Thyroid gland (tissue), 4 donors: ENCODE results near the gene EEFSEC. TPM values are rescaled to one million over a fixed set of nuclear protein-coding genes. Genes with fewer than 3 reads are reported as not detected.

Experiments used
- DNase-seq, 2 donors: peaks; one replicate each; pipeline ENCODE4 v3.0.0-alpha.2; 2019
- H3K27ac ChIP-seq, 3 donors: fragments of 200-600 bp; sonication (generic); 1 replicate in 2 of 3; 2 replicates in 1 of 3; pipeline ENCODE4 v1.5.1; 2016 to 2019; ENCODE audit warnings: mild to moderate bottlenecking in 1 of 3, moderate library complexity in 1 of 3
- H3K27me3 ChIP-seq: fragments of 200-600 bp; sonication (generic); one replicate; pipeline ENCODE4 v1.5.1; 2019
- H3K36me3 ChIP-seq, 2 donors: fragments of 200-600 bp; sonication (generic); one replicate each; pipeline ENCODE4 v1.5.1; 2016 to 2019
- H3K4me1 ChIP-seq, 2 donors: fragments of 200-600 bp; sonication (generic); one replicate each; pipeline ENCODE4 v1.5.1; 2017 to 2019
- H3K4me3 ChIP-seq, 3 donors: fragments of 200-600 bp; sonication (generic); replicated peaks in 1 of 3; 1 replicate in 2 of 3; 2 replicates in 1 of 3; pipeline ENCODE4 v1.5.1; 2016; ENCODE audit warnings: mild to moderate bottlenecking in 1 of 3
- H3K9me3 ChIP-seq: fragments of 200-600 bp; sonication (generic); one replicate; pipeline ENCODE4 v1.5.1; 2017
- CTCF ChIP-seq, 6 experiments: fragments of 200-600 bp in 3 of 6; fragments of 450-650 bp in 3 of 6; sonication (generic) in 3 of 6; IDR thresholded peaks; one replicate each; pipeline ENCODE4 v1.5.1; 2016 to 2019; ENCODE audit warnings: antibody characterized with exemption in 6 of 6, mild to moderate bottlenecking in 2 of 6, inconsistent platforms in 1 of 6, moderate library complexity in 1 of 6
- POLR2A ChIP-seq, 2 donors: fragments of 450-650 bp; IDR thresholded peaks; one replicate each; pipeline ENCODE4 v1.6.1; 2017; ENCODE audit warnings: antibody characterized with exemption in 2 of 2, mild to moderate bottlenecking in 2 of 2, moderate library complexity in 1 of 2
- WGBS, 2 donors: methylation state at CpG; one replicate each; pipeline ENCODE4 v1.1.5; 2017; 5-methylcytosine and 5-hydroxymethylcytosine counted together
- intact Hi-C: fragments of 100-400 bp; cut with DNase I; formaldehyde crosslinking; loops from one replicate; pipeline ENCODE4 v1.15.1; 2023
- total RNA-seq, 4 donors: library from RNA; depleted of rRNA; stranded (reverse); fragments of >200 nt; gene quantifications; one replicate each; pipeline ENCODE4 v1.2.3, GENCODE V29; 2016

Gene EEFSEC
- total RNA-seq, 4 donors from 2014 or later = 13.3 to 26.6 (median 21.7) TPM

GRCh38 chr3:128113817-128114794 is 39.2 kb upstream of the EEFSEC start:
- H3K27ac ChIP-seq = no peak overlapping the region
- 71% methylated on average over 9 of the region's 9 CpGs for WGBS, 2 donors
- peak; percentile 33 to 52 for DNase-seq
- H3K4me1 ChIP-seq = peaks cover 0 to 4% of the 10 kb centered on the region in 2 donors
- no peaks in the 10 kb centered on the region for H3K9me3 ChIP-seq
- no peaks in the 10 kb centered on the region for H3K36me3 ChIP-seq
- intact Hi-C loops = no loop called here
- no peak for TF ChIP-seq POLR2A (IDR thresholded peaks at IDR 0.05)
- TF ChIP-seq CTCF (IDR thresholded peaks at IDR 0.05) = no peak
- no peak overlapping the region for H3K4me3 ChIP-seq
- no peaks in the 10 kb centered on the region for H3K27me3 ChIP-seq

- intact Hi-C loops = no loop called here
- no peaks in the 10 kb centered on the region for H3K36me3 ChIP-seq
- H3K4me1 ChIP-seq = peaks cover 9 to 10% of the 10 kb centered on the region in 2 donors
- H3K27me3 ChIP-seq = no peaks in the 10 kb centered on the region
- H3K9me3 ChIP-seq = no peaks in the 10 kb centered on the region
- no peak overlapping the region for H3K27ac ChIP-seq
- 89 to 91% methylated on average over 1 of the region's 1 CpG for WGBS, 2 donors
- TF ChIP-seq CTCF (IDR thresholded peaks at IDR 0.05) = no peak
- TF ChIP-seq POLR2A (IDR thresholded peaks at IDR 0.05) = no peak
- no peak overlapping the region for H3K4me3 ChIP-seq
- no peak for DNase-seq
Observed at GRCh38 chr3:128122013-128122412, 31.3 kb upstream of the EEFSEC start.

- no peaks in the 10 kb centered on the region for H3K9me3 ChIP-seq
- intact Hi-C loops = no loop called here
- TF ChIP-seq CTCF (IDR thresholded peaks at IDR 0.05) (no peak), POLR2A (IDR thresholded peaks at IDR 0.05) (no peak)
- no peaks in the 10 kb centered on the region for H3K36me3 ChIP-seq
- peak overlapping the region; percentile 2 to 97 (median 88) for H3K4me3 ChIP-seq
- 1 to 2% methylated on average over 15 of the region's 22 CpGs for WGBS, 2 donors
- no peaks in the 10 kb centered on the region for H3K27me3 ChIP-seq
- no peak for DNase-seq
- H3K4me1 ChIP-seq = peaks cover 9 to 10% of the 10 kb centered on the region in 2 donors
- H3K27ac ChIP-seq = peak overlapping the region in 2 of 3 donors; percentile 32 to 62
Observed at GRCh38 chr3:128123156-128123537, 30.1 kb upstream of the EEFSEC start.

- intact Hi-C loops = no loop called here
- peak in 1 of 2 donors; percentile 53 for TF ChIP-seq POLR2A (IDR thresholded peaks at IDR 0.05)
- no peak for TF ChIP-seq CTCF (IDR thresholded peaks at IDR 0.05)
- H3K27ac ChIP-seq = peak within 1 kb of the TSS; percentile 17 to 62 (median 41)
- 4 to 5% methylated on average over 32 to 39 of the region's 47 CpGs for WGBS, 2 donors
- H3K4me3 ChIP-seq = peak within 1 kb of the TSS; percentile 2 to 97 (median 88)
- no peaks in the 10 kb centered on the region for H3K27me3 ChIP-seq
- peak; percentile 96 to 98 for DNase-seq
- no peaks in the 10 kb centered on the region for H3K9me3 ChIP-seq
- H3K36me3 ChIP-seq = no peaks in the 10 kb centered on the region
- peaks cover 9 to 10% of the 10 kb centered on the region in 2 donors for H3K4me1 ChIP-seq
Observed at GRCh38 chr3:128123538-128124368, 29.5 kb upstream of the EEFSEC start, which contains the start of gene RUVBL1. Gene RUVBL1 (minus strand): TSS chr3:128123812. CDS start chr3:128123724, 88 bp downstream.
